ENCODE measurements around the gene MIA. TPM values are rescaled to one million over a fixed set of nuclear protein-coding genes. Genes with fewer than 3 reads are reported as not detected.

Gene MIA
- total and polyA plus RNA-seq, 2 of the 4 experiments (the other 2 are of a cell fraction), result 0.44 TPM; not detected in 1

DNA sequence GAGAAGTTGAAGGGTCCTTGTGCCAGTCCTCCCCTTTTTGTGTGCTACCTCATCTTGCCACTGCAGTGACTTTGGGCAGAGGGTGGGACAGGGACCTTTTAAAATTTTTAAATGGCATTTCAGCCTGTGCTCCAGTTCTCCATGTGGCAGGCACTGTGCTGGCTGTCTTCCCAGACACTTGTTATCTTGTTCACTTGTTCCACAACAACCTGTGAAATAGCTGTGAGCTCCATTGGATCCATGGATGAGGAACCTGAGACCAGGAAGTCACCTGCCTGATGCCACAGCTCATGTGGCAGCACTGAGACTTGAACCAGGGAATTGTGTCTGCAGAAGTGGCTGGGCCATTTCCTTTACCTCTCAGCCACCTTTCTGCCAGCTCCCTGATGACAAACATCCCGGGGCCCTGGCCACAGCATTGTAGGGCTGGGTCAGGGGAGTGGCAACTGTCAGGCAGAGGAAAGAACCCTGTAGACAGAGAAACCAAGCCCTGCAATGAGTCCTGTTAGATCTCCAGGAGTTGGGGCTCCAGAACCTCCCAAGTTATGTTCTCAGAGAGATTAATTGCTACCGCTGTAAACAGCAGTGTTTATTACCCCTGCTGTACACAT lies 30.0 kb downstream of the MIA start:
- Histone ChIP-seq H3K14ac (replicated peaks; ENCODE audit: low read depth, low read length) (no peak overlapping the region), H4K8ac (ENCODE audit: low read depth in 2 of 2, low read length in 2 of 2) (no peak overlapping the region), H3K4ac (ENCODE audit: low read depth, low read length) (no peak overlapping the region), H3K9ac (ENCODE audit: low read depth, low read length) (no peak overlapping the region), H3K23ac (ENCODE audit: low read depth, low read length) (no peak overlapping the region), H2AK9ac (replicated peaks; ENCODE audit: low read depth, low read length, poor library complexity) (no peak overlapping the region), H3K27me3 (ENCODE audit: control insufficient read depth, insufficient read depth, low read length) (no peaks in the 10 kb centered on the region), H3K4me2 (ENCODE audit: low read depth, low read length) (no peak overlapping the region), H3K56ac (ENCODE audit: extremely low read depth, insufficient read depth, low read length) (no peak overlapping the region), H3K79me1 (ENCODE audit: low read depth in 1 of 2, low read length in 2 of 2) (peaks cover 24 to 96% of the 10 kb centered on the region in 2 experiments), H3K4me1 (ENCODE audit: control insufficient read depth, insufficient read depth, low read length) (peaks cover 35% of the 10 kb centered on the region), H2AFZ (replicated peaks; ENCODE audit: low read length, poor library complexity) (no peak overlapping the region), H3K36me3 (ENCODE audit: control insufficient read depth, insufficient read depth, low read length) (peaks cover 71% of the 10 kb centered on the region), H3K27ac (ENCODE audit: insufficient read depth, low read length) (no peak overlapping the region), H2BK120ac (ENCODE audit: low read depth, low read length) (no peak overlapping the region), H3K18ac (ENCODE audit: low read depth, low read length) (no peak overlapping the region), H2BK15ac (ENCODE audit: low read depth, low read length) (no peak overlapping the region), H4K91ac (ENCODE audit: insufficient read depth, low read depth, low read length) (no peak overlapping the region), H2BK5ac (ENCODE audit: low read depth, low read length, poor library complexity, severe bottlenecking) (no peak overlapping the region), H4K5ac (ENCODE audit: low read depth, low read length) (no peak overlapping the region), H3K9me1 (ENCODE audit: insufficient read depth, low read length) (peaks cover 30% of the 10 kb centered on the region), H2BK20ac (ENCODE audit: low read depth, low read length) (no peak overlapping the region), H3K9me3 (ENCODE audit: control insufficient read depth, insufficient read depth, low read length) (no peaks in the 10 kb centered on the region), H4K20me1 (ENCODE audit: insufficient read depth, low read length) (peaks cover 88% of the 10 kb centered on the region), H2AK5ac (ENCODE audit: low read depth, low read length) (no peak overlapping the region), H3K4me3 (ENCODE audit: insufficient read depth, low read depth, low read length) (no peak overlapping the region)
- TF ChIP-seq MXI1 (IDR thresholded peaks at IDR 0.05; ENCODE audit: borderline replicate concordance, low read depth, low read length), result no peak
- no peak for TF ChIP-seq MAFK (IDR thresholded peaks at IDR 0.05; ENCODE audit: low read depth, low read length)
- TF ChIP-seq, protein P1, sequence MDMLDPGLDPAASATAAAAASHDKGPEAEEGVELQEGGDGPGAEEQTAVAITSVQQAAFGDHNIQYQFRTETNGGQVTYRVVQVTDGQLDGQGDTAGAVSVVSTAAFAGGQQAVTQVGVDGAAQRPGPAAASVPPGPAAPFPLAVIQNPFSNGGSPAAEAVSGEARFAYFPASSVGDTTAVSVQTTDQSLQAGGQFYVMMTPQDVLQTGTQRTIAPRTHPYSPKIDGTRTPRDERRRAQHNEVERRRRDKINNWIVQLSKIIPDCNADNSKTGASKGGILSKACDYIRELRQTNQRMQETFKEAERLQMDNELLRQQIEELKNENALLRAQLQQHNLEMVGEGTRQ (IDR thresholded peaks at IDR 0.05; ENCODE audit: low read depth, low read length), result no peak
- TF ChIP-seq CEBPB (IDR thresholded peaks at IDR 0.05; ENCODE audit: low read depth, low read length), result no peak
- no peak for TF ChIP-seq CTCF (conservative IDR thresholded peaks at IDR 0.05; ENCODE audit: low read depth, low read length)
- no peak for TF ChIP-seq NFE2L2 (IDR thresholded peaks at IDR 0.05; ENCODE audit: low read depth, low read length)
- TF ChIP-seq SMC3 (IDR thresholded peaks at IDR 0.05; ENCODE audit: low read depth, low read length), result no peak
- no peak for TF ChIP-seq RAD21 (IDR thresholded peaks at IDR 0.05; ENCODE audit: low read length)
- TF ChIP-seq FOS (IDR thresholded peaks at IDR 0.05; ENCODE audit: low read depth, low read length), result no peak
- TF ChIP-seq CHD1 (IDR thresholded peaks at IDR 0.05; ENCODE audit: low read depth, low read length), result no peak
- TF ChIP-seq RCOR1 (IDR thresholded peaks at IDR 0.05; ENCODE audit: insufficient replicate concordance, low read length), result no peak
- TF ChIP-seq BHLHE40 (IDR thresholded peaks at IDR 0.05; ENCODE audit: low read depth, low read length), result no peak
- no peak for TF ChIP-seq POLR2A (IDR thresholded peaks at IDR 0.05; ENCODE audit: low read depth, low read length)
- no peak for TF ChIP-seq RFX5 (IDR thresholded peaks at IDR 0.05; ENCODE audit: low read depth, low read length)
- no peak for TF ChIP-seq MAZ (IDR thresholded peaks at IDR 0.05; ENCODE audit: borderline replicate concordance, low read depth, low read length)
- TF ChIP-seq ELK1 (IDR thresholded peaks at IDR 0.05; ENCODE audit: borderline replicate concordance, low read depth, low read length), result no peak
- CTCF ChIA-PET, result no interaction called here
- DNase-seq, result no peak
- dilution Hi-C loops (cut with HindIII; ENCODE audit: low sequenced_read_pairs, unreplicated experiment) (no loop called here), intact Hi-C loops (cut with micrococcal nuclease) (loop anchor here (5.0 kb wide), 1 partner anchor 143 kb away; no protein-coding TSS in a partner anchor), in situ Hi-C loops (cut with MboI; ENCODE audit: low sequenced_read_pairs) (loop anchor here (5.0 kb wide), 1 partner anchor 143 kb away; no protein-coding TSS in a partner anchor)
- WGBS, 2 experiments (ENCODE audit: extremely low coverage in 2 of 2, insufficient read length in 1 of 2), result no CpG with 5 or more reads among the region's 2 CpGs
- BruUV-seq (replicated peaks), result no TSS peak
- POLR2A ChIA-PET (ENCODE audit: unreplicated experiment), result no interaction called here
- no peak for ATAC-seq (ENCODE audit: low read depth)
